SK-N-SH treated with all-trans-retinoic acid at 6 μM for 48 hours (cell line): Measurements from ENCODE around the gene RCOR1.
"Not testable (repeated sequence)": the region's sequence is repeated elsewhere in the genome, so short reads cannot be mapped to it uniquely, and the experiment has no call there.

Experiments
- ATAC-seq: fragments of 200-7000 bp; cut with Tn5 transposase; 3 replicates; pipeline ENCODE4 v1.9.1; 2020; ENCODE audit warnings: mild to moderate bottlenecking, moderate library complexity
- BACH2 ChIP-seq: fragments of 250-450 bp; sonication (Bioruptor Pico); IDR thresholded peaks from 2 replicates; pipeline ENCODE4 v1.9.0; 2021; ENCODE audit warnings: mild to moderate bottlenecking, borderline replicate concordance
- CSDC2 ChIP-seq: fragments of 250-450 bp; sonication (Bioruptor Pico); IDR thresholded peaks from 2 replicates; pipeline ENCODE4 v1.5.0; 2020; ENCODE audit warnings: mild to moderate bottlenecking, moderate library complexity
- ESRRG ChIP-seq: fragments of 250-450 bp; sonication (Bioruptor Pico); IDR thresholded peaks from 2 replicates; pipeline ENCODE4 v1.6.1; 2021; ENCODE audit warnings: mild to moderate bottlenecking
- ISL1 ChIP-seq: fragments of 250-450 bp; sonication (Bioruptor Pico); IDR thresholded peaks from 2 replicates; pipeline ENCODE4 v2.1.2; 2022; ENCODE audit warnings: mild to moderate bottlenecking, moderate library complexity
- OSR1 ChIP-seq: fragments of 250-450 bp; sonication (Bioruptor Pico); IDR thresholded peaks from 2 replicates; pipeline ENCODE4 v1.8.0; 2022; ENCODE audit warnings: moderate library complexity, mild to moderate bottlenecking, inconsistent platforms
- POU6F1 ChIP-seq: fragments of 250-450 bp; sonication (Bioruptor Pico); IDR thresholded peaks from 2 replicates; pipeline ENCODE4 v1.8.0; 2021; ENCODE audit warnings: low read depth, mild to moderate bottlenecking, moderate library complexity, borderline replicate concordance
- PPARA ChIP-seq: fragments of 250-450 bp; sonication (Bioruptor Pico); IDR thresholded peaks from 2 replicates; pipeline ENCODE4 v1.5.0; 2020; ENCODE audit warnings: mild to moderate bottlenecking, borderline replicate concordance
- RARB ChIP-seq: fragments of 250-450 bp; sonication (Bioruptor Pico); IDR thresholded peaks from 2 replicates; pipeline ENCODE4 v1.8.0; 2021; ENCODE audit warnings: mild to moderate bottlenecking, moderate library complexity
- TCF4 ChIP-seq: fragments of 250-450 bp; sonication (Bioruptor Pico); IDR thresholded peaks from 2 replicates; pipeline ENCODE4 v1.8.0; 2021; ENCODE audit warnings: mild to moderate bottlenecking, moderate library complexity, borderline replicate concordance
- TOX ChIP-seq: fragments of 250-450 bp; sonication (Bioruptor Pico); IDR thresholded peaks from 2 replicates; pipeline ENCODE4 v1.8.0; 2021; ENCODE audit warnings: mild to moderate bottlenecking, moderate library complexity, borderline replicate concordance
- ZC3H10 ChIP-seq: fragments of 250-450 bp; sonication (Bioruptor Pico); IDR thresholded peaks from 2 replicates; pipeline ENCODE4 v1.5.1; 2021; ENCODE audit warnings: mild to moderate bottlenecking, moderate library complexity
- ZFP3 ChIP-seq: fragments of 250-450 bp; sonication (Bioruptor Pico); IDR thresholded peaks from 2 replicates; pipeline ENCODE4 v1.5.0; 2020; ENCODE audit warnings: mild to moderate bottlenecking, moderate library complexity
- ZFP30 ChIP-seq: fragments of 450-650 bp; formaldehyde crosslinking; IDR thresholded peaks from 2 replicates; pipeline ENCODE4 v1.5.0; 2022; ENCODE audit warnings: mild to moderate bottlenecking, moderate library complexity
- ZNF8 ChIP-seq: fragments of 450-650 bp; formaldehyde crosslinking; IDR thresholded peaks from 2 replicates; pipeline ENCODE4 v1.5.0; 2020; ENCODE audit warnings: mild to moderate bottlenecking, moderate library complexity
- TF ChIP-seq, protein P1 (sequence below): fragments of 250-450 bp; sonication (Bioruptor Pico); IDR thresholded peaks from 2 replicates; pipeline ENCODE4 v1.8.0; 2020; ENCODE audit warnings: mild to moderate bottlenecking, moderate library complexity, borderline replicate concordance
- TF ChIP-seq, protein P2 (sequence below): fragments of 250-450 bp; sonication (Bioruptor Pico); IDR thresholded peaks from 2 replicates; pipeline ENCODE4 v1.5.1; 2020; ENCODE audit warnings: low read depth, mild to moderate bottlenecking, moderate library complexity
- TF ChIP-seq, protein P3 (sequence below): fragments of 250-450 bp; sonication (Bioruptor Pico); IDR thresholded peaks from 2 replicates; pipeline ENCODE4 v1.5.0; 2020; ENCODE audit warnings: mild to moderate bottlenecking, moderate library complexity
- TF ChIP-seq, protein P4 (sequence below): fragments of 250-450 bp; sonication (Bioruptor Pico); IDR thresholded peaks from 2 replicates; pipeline ENCODE4 v1.5.1; 2021; ENCODE audit warnings: mild to moderate bottlenecking, moderate library complexity

Gene RCOR1

GRCh38 chr14:102616318-102616717, 23.9 kb downstream of the RCOR1 start (continued):
- no peak for TF ChIP-seq ZFP3 (CRISPR knock-in tag)
- TF ChIP-seq TCF4 = no peak
- TF ChIP-seq, protein P1, sequence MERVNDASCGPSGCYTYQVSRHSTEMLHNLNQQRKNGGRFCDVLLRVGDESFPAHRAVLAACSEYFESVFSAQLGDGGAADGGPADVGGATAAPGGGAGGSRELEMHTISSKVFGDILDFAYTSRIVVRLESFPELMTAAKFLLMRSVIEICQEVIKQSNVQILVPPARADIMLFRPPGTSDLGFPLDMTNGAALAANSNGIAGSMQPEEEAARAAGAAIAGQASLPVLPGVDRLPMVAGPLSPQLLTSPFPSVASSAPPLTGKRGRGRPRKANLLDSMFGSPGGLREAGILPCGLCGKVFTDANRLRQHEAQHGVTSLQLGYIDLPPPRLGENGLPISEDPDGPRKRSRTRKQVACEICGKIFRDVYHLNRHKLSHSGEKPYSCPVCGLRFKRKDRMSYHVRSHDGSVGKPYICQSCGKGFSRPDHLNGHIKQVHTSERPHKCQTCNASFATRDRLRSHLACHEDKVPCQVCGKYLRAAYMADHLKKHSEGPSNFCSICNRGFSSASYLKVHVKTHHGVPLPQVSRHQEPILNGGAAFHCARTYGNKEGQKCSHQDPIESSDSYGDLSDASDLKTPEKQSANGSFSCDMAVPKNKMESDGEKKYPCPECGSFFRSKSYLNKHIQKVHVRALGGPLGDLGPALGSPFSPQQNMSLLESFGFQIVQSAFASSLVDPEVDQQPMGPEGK (CRISPR knock-in tag) = no peak

- ATAC-seq = no peak
- TF ChIP-seq, protein P2, sequence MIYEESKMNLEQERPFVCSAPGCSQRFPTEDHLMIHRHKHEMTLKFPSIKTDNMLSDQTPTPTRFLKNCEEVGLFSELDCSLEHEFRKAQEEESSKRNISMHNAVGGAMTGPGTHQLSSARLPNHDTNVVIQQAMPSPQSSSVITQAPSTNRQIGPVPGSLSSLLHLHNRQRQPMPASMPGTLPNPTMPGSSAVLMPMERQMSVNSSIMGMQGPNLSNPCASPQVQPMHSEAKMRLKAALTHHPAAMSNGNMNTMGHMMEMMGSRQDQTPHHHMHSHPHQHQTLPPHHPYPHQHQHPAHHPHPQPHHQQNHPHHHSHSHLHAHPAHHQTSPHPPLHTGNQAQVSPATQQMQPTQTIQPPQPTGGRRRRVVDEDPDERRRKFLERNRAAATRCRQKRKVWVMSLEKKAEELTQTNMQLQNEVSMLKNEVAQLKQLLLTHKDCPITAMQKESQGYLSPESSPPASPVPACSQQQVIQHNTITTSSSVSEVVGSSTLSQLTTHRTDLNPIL (CRISPR knock-in tag) = no peak
- TF ChIP-seq PPARA (CRISPR knock-in tag) (no peak), TOX (CRISPR knock-in tag) (no peak)
- TF ChIP-seq, protein P1 (CRISPR knock-in tag) = no peak
These were observed 24.4 kb downstream of the RCOR1 start for GRCh38 chr14:102616799-102617198.

- ATAC-seq = not testable (repeated sequence)
These were observed 26.6 kb downstream of the RCOR1 start for GRCh38 chr14:102619012-102619411.

DNA sequence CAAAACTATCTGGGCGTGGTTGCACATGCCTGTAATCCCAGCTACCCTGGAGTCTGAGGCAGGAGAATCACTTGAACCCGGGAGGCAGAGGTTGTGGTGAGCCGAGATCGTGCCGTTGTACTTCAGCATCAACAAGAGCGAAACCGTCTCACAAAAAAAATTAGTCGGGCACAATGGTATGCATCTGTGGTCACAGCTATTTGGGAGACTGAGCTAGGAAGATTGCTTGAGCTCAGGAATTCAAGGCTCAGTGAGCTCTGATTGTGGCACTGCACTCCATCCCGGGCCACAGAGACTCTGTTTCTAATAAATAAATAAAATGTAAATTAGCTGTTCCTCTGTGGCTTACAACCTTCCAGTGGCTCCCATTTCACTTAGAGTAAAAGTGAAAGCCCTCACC, 28.0 kb downstream of the RCOR1 start:
- peak; percentile 38; the same call in 1 of the 3 replicates for ATAC-seq
- no peak for TF ChIP-seq ZFP30 (CRISPR knock-in tag)
- TF ChIP-seq PPARA (CRISPR knock-in tag) = no peak
- no peak for TF ChIP-seq POU6F1
- no peak for TF ChIP-seq BACH2 (CRISPR knock-in tag)
- TF ChIP-seq RARB (CRISPR knock-in tag) = no peak

DNA sequence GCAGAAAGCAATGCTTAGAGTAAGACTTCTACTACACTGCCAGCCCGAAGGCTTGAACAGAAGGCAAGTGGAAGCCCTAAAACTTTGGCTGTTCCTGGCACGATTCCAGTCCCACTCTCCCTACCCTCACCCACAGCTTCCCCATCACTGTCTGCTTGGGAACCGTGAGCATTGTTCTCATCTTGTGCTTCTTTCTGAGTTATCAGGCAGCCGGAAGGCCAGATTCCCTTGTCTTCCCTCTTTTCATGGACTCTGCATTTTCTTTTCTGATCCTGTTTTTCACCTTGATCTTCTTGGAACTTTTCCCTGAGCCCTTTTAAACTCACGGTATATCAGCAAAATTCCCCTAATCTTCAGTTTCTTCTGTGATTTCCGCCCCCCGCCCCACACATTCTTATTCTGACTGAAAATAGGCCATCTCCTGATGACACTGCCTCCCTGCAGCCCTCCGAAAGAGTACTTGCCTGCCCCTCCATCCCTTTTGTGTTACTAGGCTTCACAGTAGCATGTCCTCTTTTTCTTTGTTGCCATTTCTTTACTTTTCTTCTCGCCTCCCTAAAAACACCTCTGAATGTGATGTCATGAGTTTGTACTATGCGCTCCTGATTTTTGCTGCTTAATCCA, 29.9 kb downstream of the RCOR1 start:
- ATAC-seq = no peak
- TF ChIP-seq RARB (CRISPR knock-in tag) (no peak), ESRRG (CRISPR knock-in tag) (no peak), ZNF8 (no peak), CSDC2 (CRISPR knock-in tag) (no peak), TOX (CRISPR knock-in tag) (no peak), OSR1 (CRISPR knock-in tag) (no peak), ISL1 (CRISPR knock-in tag) (no peak), TCF4 (no peak), ZFP30 (CRISPR knock-in tag) (no peak), BACH2 (CRISPR knock-in tag) (no peak), PPARA (CRISPR knock-in tag) (no peak), ZC3H10 (CRISPR knock-in tag) (no peak)
- TF ChIP-seq, protein P2 (CRISPR knock-in tag) = no peak
- TF ChIP-seq, protein P3, sequence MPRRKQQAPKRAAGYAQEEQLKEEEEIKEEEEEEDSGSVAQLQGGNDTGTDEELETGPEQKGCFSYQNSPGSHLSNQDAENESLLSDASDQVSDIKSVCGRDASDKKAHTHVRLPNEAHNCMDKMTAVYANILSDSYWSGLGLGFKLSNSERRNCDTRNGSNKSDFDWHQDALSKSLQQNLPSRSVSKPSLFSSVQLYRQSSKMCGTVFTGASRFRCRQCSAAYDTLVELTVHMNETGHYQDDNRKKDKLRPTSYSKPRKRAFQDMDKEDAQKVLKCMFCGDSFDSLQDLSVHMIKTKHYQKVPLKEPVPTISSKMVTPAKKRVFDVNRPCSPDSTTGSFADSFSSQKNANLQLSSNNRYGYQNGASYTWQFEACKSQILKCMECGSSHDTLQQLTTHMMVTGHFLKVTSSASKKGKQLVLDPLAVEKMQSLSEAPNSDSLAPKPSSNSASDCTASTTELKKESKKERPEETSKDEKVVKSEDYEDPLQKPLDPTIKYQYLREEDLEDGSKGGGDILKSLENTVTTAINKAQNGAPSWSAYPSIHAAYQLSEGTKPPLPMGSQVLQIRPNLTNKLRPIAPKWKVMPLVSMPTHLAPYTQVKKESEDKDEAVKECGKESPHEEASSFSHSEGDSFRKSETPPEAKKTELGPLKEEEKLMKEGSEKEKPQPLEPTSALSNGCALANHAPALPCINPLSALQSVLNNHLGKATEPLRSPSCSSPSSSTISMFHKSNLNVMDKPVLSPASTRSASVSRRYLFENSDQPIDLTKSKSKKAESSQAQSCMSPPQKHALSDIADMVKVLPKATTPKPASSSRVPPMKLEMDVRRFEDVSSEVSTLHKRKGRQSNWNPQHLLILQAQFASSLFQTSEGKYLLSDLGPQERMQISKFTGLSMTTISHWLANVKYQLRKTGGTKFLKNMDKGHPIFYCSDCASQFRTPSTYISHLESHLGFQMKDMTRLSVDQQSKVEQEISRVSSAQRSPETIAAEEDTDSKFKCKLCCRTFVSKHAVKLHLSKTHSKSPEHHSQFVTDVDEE (CRISPR knock-in tag) = no peak
- TF ChIP-seq, protein P1 (CRISPR knock-in tag) = no peak
- TF ChIP-seq, protein P4, sequence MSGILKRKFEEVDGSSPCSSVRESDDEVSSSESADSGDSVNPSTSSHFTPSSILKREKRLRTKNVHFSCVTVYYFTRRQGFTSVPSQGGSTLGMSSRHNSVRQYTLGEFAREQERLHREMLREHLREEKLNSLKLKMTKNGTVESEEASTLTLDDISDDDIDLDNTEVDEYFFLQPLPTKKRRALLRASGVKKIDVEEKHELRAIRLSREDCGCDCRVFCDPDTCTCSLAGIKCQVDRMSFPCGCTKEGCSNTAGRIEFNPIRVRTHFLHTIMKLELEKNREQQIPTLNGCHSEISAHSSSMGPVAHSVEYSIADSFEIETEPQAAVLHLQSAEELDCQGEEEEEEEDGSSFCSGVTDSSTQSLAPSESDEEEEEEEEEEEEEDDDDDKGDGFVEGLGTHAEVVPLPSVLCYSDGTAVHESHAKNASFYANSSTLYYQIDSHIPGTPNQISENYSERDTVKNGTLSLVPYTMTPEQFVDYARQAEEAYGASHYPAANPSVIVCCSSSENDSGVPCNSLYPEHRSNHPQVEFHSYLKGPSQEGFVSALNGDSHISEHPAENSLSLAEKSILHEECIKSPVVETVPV = no peak
